ENCODE results near the gene C1orf35.
"Not testable (repeated sequence)": the region's sequence is repeated elsewhere in the genome, so short reads cannot be mapped to it uniquely, and the experiment has no call there.

Gene C1orf35

DNA sequence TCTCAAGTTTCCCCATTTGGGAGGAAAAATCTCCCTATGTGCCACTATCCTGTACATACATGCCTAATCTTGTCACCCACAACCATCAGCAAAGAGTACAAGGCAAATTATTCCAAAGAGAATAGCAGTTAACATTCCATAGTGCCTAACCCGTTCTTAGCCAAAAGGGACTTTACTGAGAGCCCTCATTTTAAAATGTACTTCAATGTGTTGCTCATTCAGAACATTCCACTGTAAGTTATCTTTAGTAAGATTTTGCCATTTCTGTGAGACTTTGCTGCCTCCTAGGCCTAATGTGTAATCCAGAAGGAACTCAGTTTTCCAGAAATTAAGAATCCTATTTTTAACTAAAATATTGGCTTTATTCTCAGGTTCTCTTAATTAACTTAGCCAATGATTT, 17.2 kb upstream of the C1orf35 start:
- TF ChIP-seq ZNF565 (CRISPR knock-in tag; conservative IDR thresholded peaks at IDR 0.05; ENCODE audit: low read depth) = no peak
- TF ChIP-seq SNAI2 (CRISPR knock-in tag; IDR thresholded peaks at IDR 0.05) = no peak
- TF ChIP-seq BACH2 (CRISPR knock-in tag; IDR thresholded peaks at IDR 0.05; ENCODE audit: borderline replicate concordance) = no peak
- no peak for TF ChIP-seq ZFP30 (CRISPR knock-in tag; IDR thresholded peaks at IDR 0.05)
- no peak for TF ChIP-seq OSR1 (CRISPR knock-in tag; IDR thresholded peaks at IDR 0.05)
- no peak for TF ChIP-seq ISL1 (CRISPR knock-in tag; IDR thresholded peaks at IDR 0.05)
- no peak for TF ChIP-seq TCF4 (CRISPR knock-in tag; IDR thresholded peaks at IDR 0.05; ENCODE audit: borderline replicate concordance)
- TF ChIP-seq ZNF8 (CRISPR knock-in tag; IDR thresholded peaks at IDR 0.05) = no peak
- TF ChIP-seq ZC3H10 (CRISPR knock-in tag; IDR thresholded peaks at IDR 0.05) = no peak
- no peak for TF ChIP-seq ZFP3 (CRISPR knock-in tag; IDR thresholded peaks at IDR 0.05)
- no peak for ATAC-seq

DNA sequence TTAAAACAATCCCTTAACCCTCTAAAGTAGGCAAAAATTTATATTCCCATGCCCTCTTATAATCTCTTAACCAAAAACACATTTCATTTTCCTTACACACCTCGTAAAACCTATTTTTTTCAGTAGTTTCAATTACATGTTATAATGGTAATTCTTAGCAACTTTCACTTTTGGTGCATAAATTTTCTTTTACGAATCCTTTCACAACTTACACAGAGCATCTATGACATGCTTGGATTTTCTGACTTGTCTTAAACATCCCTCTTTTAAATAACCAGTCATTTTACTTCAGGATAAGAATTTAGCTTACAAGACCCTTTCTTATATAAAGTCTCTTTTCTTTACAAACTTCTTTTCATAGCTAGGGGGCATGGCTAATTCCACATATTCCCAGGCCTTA, 14.9 kb upstream of the C1orf35 start:
- TF ChIP-seq TCF4 (CRISPR knock-in tag; IDR thresholded peaks at IDR 0.05; ENCODE audit: borderline replicate concordance) = no peak
- TF ChIP-seq ZNF70 (CRISPR knock-in tag; IDR thresholded peaks at IDR 0.05) = no peak
- no peak for TF ChIP-seq ISL1 (CRISPR knock-in tag; IDR thresholded peaks at IDR 0.05)
- TF ChIP-seq, protein P1, sequence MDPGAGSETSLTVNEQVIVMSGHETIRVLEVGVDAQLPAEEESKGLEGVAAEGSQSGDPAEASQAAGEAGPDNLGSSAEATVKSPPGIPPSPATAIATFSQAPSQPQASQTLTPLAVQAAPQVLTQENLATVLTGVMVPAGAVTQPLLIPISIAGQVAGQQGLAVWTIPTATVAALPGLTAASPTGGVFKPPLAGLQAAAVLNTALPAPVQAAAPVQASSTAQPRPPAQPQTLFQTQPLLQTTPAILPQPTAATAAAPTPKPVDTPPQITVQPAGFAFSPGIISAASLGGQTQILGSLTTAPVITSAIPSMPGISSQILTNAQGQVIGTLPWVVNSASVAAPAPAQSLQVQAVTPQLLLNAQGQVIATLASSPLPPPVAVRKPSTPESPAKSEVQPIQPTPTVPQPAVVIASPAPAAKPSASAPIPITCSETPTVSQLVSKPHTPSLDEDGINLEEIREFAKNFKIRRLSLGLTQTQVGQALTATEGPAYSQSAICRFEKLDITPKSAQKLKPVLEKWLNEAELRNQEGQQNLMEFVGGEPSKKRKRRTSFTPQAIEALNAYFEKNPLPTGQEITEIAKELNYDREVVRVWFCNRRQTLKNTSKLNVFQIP (CRISPR knock-in tag; IDR thresholded peaks at IDR 0.05; ENCODE audit: borderline replicate concordance, low read depth) = no peak
- no peak for ATAC-seq

DNA sequence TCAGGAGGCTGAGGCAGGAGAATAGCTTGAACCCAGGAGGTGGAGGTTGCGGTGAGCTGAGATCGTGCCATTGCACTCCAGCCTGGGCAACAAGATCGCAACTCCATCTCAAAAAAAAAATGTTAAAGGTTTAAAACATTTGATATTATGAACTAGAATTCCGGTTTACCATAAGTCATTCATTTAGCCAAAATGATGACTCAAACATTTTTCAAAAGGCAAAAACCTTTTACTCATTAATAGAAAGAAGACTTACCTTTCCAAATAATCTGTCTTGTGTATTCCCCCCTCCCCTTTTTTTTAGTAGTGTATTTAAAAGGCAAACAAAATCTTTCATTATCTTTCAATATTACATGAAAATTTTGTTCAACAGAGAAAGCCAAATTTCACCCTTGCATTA, 14.2 kb upstream of the C1orf35 start:
- no peak for ATAC-seq
- no peak for TF ChIP-seq ESRRG (CRISPR knock-in tag; IDR thresholded peaks at IDR 0.05)
- TF ChIP-seq, protein P1 (CRISPR knock-in tag; IDR thresholded peaks at IDR 0.05; ENCODE audit: borderline replicate concordance, low read depth) = no peak
- no peak for TF ChIP-seq ISL1 (CRISPR knock-in tag; IDR thresholded peaks at IDR 0.05)

DNA sequence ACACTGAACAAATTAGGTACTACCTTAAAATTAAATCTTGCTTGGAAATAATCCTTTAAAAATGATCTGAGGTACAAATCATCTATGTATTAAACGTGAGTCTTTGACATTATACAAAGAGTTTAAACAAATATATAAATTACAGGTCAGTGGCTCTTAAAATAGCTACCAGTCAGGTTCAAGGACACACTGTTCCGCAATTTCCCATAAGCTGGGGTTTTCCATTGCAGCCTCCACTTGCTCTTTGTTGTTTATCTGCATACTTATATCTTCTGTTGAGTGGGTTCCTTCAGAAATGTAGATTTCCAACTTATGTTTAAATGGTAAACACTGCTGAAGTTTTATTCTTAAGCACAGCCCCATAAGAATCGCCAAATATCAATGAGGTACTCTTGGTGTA, 11.7 kb upstream of the C1orf35 start:
- ATAC-seq = no peak
- TF ChIP-seq BACH2 (CRISPR knock-in tag; IDR thresholded peaks at IDR 0.05; ENCODE audit: borderline replicate concordance) (no peak), ARNTL (CRISPR knock-in tag; IDR thresholded peaks at IDR 0.05; ENCODE audit: borderline replicate concordance, low read depth) (no peak), ESRRG (CRISPR knock-in tag; IDR thresholded peaks at IDR 0.05) (no peak), GLIS3 (CRISPR knock-in tag; IDR thresholded peaks at IDR 0.05) (no peak), TCF4 (CRISPR knock-in tag; IDR thresholded peaks at IDR 0.05; ENCODE audit: borderline replicate concordance) (no peak), ZNF8 (CRISPR knock-in tag; IDR thresholded peaks at IDR 0.05) (no peak), SNAI2 (CRISPR knock-in tag; IDR thresholded peaks at IDR 0.05) (no peak)
- TF ChIP-seq, protein P1 (CRISPR knock-in tag; IDR thresholded peaks at IDR 0.05; ENCODE audit: borderline replicate concordance, low read depth) = no peak

DNA sequence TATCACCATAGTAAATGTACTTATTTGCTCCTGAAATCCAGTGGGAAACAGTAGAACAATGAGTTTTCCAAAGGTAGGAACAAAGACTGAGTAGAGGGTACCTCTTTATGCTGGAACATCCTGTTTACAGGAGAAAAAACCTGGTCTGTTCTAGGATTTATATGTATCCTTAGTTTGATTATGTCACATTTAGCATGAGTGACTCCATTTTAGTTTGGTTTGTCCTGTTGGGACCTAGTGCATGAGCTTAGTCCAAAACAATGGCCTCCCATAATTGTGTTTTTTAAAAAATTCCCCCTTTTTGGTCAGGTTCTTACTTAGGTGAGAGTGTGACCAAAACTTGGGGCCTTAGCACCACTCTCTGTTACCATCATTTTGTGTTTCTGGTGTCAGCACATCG, 9.5 kb upstream of the C1orf35 start:
- ATAC-seq = no peak
- TF ChIP-seq SNAI2 (CRISPR knock-in tag; IDR thresholded peaks at IDR 0.05) (no peak), ISL1 (CRISPR knock-in tag; IDR thresholded peaks at IDR 0.05) (no peak), ARNTL (CRISPR knock-in tag; IDR thresholded peaks at IDR 0.05; ENCODE audit: borderline replicate concordance, low read depth) (no peak)
- TF ChIP-seq, protein P2, sequence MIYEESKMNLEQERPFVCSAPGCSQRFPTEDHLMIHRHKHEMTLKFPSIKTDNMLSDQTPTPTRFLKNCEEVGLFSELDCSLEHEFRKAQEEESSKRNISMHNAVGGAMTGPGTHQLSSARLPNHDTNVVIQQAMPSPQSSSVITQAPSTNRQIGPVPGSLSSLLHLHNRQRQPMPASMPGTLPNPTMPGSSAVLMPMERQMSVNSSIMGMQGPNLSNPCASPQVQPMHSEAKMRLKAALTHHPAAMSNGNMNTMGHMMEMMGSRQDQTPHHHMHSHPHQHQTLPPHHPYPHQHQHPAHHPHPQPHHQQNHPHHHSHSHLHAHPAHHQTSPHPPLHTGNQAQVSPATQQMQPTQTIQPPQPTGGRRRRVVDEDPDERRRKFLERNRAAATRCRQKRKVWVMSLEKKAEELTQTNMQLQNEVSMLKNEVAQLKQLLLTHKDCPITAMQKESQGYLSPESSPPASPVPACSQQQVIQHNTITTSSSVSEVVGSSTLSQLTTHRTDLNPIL (CRISPR knock-in tag; IDR thresholded peaks at IDR 0.05; ENCODE audit: low read depth) = no peak

DNA sequence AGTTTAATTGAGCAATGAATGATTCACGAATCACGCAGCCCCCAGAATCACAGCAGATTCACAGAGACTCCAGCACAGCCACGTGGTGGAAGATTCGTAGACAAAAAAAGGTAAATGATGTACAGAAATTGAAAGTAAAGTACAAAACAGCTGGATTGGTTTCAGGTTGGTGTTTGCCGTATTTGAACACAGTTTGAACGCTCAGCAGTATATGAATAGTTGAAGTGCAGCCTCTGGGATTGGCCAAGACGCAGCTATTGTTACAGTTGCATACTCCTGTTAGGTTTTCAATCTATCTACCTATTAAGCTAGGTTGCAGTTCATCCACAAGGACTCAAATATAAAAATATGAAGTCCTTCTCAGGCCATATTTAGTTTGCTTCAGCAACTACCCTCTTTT, 9.0 kb upstream of the C1orf35 start:
- TF ChIP-seq ZNF70 (CRISPR knock-in tag; IDR thresholded peaks at IDR 0.05) (no peak), ZNF8 (CRISPR knock-in tag; IDR thresholded peaks at IDR 0.05) (no peak), TCF4 (CRISPR knock-in tag; IDR thresholded peaks at IDR 0.05; ENCODE audit: borderline replicate concordance) (no peak), ZFP3 (CRISPR knock-in tag; IDR thresholded peaks at IDR 0.05) (no peak), ISL1 (CRISPR knock-in tag; IDR thresholded peaks at IDR 0.05) (no peak), TOX (CRISPR knock-in tag; IDR thresholded peaks at IDR 0.05; ENCODE audit: borderline replicate concordance) (no peak), ESRRG (CRISPR knock-in tag; IDR thresholded peaks at IDR 0.05) (no peak)
- TF ChIP-seq, protein P2 (CRISPR knock-in tag; IDR thresholded peaks at IDR 0.05; ENCODE audit: low read depth) = no peak
- TF ChIP-seq, protein P3, sequence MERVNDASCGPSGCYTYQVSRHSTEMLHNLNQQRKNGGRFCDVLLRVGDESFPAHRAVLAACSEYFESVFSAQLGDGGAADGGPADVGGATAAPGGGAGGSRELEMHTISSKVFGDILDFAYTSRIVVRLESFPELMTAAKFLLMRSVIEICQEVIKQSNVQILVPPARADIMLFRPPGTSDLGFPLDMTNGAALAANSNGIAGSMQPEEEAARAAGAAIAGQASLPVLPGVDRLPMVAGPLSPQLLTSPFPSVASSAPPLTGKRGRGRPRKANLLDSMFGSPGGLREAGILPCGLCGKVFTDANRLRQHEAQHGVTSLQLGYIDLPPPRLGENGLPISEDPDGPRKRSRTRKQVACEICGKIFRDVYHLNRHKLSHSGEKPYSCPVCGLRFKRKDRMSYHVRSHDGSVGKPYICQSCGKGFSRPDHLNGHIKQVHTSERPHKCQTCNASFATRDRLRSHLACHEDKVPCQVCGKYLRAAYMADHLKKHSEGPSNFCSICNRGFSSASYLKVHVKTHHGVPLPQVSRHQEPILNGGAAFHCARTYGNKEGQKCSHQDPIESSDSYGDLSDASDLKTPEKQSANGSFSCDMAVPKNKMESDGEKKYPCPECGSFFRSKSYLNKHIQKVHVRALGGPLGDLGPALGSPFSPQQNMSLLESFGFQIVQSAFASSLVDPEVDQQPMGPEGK (CRISPR knock-in tag; IDR thresholded peaks at IDR 0.05; ENCODE audit: borderline replicate concordance) = no peak
- no peak for ATAC-seq

DNA sequence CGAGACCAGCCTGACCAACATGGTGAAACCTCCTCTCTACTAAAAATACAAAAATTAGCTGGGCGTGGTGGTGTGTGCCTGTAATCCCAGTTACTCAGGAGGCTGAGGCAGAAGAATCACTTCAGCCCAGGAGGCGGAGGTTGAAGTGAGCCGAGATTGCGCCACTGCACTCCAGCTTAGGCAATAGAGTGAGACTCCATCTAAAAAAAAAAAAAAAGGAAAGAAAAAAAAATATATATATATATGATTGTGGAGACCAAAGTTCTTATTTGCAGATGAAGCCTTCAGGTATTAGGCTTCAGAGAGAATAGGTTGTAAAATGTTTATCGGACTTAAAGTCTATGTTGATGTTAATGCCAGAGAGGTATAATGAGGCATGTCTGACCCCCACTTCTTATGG, 8.2 kb upstream of the C1orf35 start:
- ATAC-seq = not testable (repeated sequence)
